ENCODE measurements around the gene DNAAF5.

DNAAF5 gene

DNA sequence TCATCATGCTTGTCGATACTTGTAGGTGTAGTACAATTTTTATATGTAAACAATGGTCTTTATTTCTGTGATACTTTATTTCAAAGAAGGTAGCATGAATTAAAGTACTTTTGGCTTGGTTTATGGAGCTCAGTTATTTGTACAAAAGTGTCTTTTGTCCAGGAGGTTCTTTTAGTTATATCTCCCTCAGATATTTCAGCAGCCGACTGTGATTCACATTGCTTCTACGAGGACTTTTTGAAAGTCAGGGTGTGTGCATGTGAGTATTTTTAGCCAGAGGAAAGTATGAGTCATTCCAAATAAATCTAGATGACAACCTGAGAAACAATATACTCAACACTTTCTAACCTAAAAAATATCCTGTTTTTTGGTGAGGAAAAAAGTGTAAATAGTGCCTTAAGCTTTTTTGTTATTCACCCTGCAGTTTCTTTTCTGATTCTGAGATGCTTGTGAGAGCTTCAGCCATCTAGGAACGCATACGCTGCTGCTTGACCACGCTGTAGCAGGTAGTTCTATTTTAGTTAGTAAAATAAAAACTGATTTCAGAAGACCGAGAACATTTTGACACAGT lies 105.2 kb downstream of the DNAAF5 start:
- in situ Hi-C loops (cut with MboI; ENCODE audit: low sequenced_read_pairs) = no loop called here

DNA sequence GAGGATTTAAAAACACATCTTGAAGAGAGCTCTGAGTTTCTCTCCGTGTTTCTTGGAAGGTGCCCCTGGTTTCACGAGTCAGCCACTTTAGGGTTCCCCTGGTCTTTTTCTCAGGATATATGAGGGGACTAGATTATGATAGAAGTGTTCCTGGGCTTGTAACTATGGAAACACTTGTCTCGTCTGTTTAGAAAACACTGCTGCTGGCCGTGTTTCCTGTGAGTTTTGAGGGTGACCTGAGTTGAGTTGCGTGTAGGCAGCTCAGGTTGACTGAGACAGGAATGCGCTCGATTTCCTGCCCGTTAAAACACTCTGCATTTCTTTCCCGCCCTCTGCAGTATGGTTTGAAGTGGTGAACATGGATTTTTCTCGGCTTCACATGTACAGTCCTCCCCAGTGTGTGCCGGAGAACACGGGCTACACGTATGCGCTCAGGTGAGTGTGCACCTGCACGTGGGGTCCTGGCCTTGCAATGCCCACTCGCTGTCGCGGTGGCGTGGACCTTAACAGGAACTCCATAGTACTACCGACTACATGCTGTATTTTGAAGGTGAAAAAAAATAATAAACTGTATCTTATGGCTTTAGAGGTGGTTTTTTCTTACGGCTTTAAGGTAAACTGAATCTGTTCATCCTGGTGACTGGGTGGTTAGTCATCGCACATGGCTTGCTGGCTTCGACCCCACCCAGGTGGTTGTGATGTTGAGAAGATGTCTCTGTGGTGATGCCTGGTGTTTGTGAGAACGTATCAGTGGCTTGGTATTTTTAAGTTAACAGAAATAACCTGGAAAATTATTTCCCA lies 105.9 kb downstream of the DNAAF5 start, which contains the start of gene SUN1:
SUN1 (plus strand) TSS at position 310 of the 801 bp plus-strand sequence; CDS start at position 359, 49 bp downstream.
- in situ Hi-C loops (cut with MboI; ENCODE audit: low sequenced_read_pairs) = no loop called here

DNA sequence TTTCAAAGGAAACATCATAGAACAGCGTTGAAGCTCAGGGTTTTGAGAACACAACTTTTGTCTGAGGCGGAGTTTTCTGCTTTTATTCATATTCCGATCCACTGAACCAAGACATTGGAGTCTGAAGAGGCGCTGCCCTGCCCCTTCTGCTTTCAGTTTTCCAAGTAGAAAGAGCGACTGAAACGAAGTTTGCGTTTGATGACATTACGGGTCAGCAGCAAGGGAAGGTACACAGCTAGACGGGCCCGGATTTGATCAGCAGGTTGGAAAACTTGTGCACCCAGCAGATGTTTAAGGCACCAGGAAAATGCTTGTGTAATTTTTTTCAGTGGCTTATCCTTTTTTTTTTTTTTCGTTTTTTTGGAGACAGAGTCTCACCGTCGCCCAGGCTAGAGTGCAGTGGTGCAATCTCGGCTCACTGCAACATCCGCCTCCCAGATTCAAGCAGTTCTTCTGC lies 106.5 kb downstream of the DNAAF5 start:
- in situ Hi-C loops (cut with MboI; ENCODE audit: low sequenced_read_pairs) = no loop called here

DNA sequence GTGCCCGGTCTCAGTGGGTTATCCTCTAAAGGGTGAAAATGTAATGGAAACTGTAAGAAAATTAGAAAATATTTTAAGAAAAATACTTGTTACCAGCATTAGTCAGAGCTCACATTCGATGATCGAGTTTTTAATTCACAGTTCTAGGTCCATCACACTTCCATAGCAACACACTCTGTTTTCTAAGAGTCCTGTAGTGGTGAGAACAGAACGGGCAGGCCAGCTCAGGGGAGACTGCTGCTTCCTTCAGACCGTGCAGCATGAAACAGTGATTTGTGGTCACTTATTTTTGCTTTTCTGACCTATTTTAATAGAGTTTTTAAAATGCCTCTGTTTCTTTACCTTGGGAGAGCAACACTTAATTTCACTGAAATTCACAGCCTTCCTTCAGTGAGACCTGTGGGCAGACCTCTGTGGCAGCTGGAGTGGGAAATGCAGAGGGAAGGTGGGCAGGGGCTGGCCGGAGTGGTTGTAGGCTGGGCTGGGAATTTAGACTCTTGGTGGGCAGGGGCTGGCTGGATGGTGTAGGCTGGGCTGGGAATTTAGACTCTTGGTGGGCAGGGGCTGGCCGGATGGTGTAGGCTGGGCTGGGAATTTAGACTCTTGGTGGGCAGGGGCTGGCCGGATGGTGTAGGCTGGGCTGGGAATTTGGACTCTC lies 107.2 kb downstream of the DNAAF5 start:
- in situ Hi-C loops (cut with MboI; ENCODE audit: low sequenced_read_pairs) = no loop called here

DNA sequence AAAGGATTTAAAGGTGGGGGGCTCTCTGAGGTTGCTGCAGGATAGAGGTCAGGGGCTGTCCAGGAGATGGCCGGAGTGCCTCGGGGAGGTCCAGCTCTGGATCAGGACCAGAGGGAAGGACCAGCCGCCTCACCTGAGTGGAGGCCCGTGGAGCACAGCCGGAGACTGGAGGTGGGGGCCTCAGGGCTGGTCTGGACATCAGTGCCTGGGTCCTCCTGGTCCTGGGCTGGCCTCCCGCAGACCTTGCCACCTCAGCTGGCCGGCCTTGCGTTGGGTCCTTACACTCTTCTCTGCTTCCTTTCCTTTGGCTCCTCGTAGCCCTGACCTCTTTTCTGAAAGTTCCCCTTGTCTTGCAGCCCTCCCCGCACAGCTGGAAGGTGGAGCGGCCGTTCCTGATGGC lies 107.8 kb downstream of the DNAAF5 start:
- in situ Hi-C loops (cut with MboI; ENCODE audit: low sequenced_read_pairs) = no loop called here

DNA sequence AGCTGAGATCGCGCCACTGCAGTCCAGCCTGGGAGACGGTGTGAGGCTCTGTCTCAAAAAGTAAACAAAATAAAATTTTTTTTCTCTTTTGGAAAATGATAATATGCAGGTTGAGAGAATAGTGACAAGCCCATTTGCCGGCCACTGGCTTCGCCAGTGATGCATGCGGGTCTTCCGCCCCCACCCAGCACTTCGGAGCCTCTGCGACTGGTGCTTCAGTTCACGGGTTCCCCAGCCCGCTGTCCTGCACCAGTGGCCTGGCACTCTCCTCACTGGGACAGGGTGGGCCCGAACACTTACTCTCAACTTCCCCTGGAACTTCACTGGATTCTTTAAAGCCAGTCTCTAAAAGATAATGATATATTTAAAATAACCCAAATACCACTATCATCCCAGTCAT lies 108.5 kb downstream of the DNAAF5 start:
- in situ Hi-C loops (cut with MboI; ENCODE audit: low sequenced_read_pairs) = no loop called here

DNA sequence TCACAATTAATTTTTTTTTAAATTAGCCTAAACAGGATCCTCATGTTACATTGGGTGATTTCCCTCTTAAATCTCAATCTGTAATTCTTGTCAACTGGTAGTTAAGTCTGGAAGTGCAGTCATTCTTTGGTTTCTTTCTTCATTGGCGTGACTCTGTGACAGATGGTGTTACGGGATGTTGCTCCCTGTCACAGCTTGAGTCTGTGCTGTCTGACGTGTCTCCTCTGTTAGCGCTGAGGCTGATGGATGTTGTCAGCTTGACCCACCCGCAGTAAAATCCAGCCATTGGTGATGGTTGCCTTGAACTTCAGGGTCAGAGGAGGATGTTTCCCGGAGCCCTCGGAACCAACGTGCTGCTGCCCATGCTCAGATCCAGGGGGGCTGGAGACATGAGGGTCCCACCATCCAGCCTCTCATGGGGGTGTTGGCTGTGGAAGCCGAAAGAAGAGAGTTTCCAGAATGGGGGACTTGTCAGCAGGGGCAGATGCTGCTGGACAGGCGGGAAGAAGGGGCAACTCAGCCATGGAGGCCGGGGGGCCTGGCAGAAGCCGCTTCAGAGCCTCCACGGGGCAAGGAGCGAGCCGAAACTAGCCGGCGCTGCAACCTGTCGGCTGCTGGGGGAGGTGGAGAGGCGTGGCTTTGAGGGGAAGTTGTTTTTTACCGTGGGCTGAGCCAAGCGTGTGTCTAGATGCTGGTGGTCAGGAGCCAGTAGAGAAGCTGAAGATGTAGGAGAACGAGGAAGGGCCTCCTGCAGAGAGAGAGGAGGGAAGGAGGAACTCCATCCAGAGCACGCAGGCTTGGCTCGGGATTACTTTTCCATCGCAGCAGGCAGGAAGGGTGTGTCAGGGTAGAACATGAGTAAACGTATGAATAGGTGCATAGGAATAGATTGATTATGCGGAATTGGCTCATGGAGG lies 109.2 kb downstream of the DNAAF5 start:
- in situ Hi-C loops (cut with MboI; ENCODE audit: low sequenced_read_pairs) = no loop called here
